ENCODE data around the gene REM2.

DNA sequence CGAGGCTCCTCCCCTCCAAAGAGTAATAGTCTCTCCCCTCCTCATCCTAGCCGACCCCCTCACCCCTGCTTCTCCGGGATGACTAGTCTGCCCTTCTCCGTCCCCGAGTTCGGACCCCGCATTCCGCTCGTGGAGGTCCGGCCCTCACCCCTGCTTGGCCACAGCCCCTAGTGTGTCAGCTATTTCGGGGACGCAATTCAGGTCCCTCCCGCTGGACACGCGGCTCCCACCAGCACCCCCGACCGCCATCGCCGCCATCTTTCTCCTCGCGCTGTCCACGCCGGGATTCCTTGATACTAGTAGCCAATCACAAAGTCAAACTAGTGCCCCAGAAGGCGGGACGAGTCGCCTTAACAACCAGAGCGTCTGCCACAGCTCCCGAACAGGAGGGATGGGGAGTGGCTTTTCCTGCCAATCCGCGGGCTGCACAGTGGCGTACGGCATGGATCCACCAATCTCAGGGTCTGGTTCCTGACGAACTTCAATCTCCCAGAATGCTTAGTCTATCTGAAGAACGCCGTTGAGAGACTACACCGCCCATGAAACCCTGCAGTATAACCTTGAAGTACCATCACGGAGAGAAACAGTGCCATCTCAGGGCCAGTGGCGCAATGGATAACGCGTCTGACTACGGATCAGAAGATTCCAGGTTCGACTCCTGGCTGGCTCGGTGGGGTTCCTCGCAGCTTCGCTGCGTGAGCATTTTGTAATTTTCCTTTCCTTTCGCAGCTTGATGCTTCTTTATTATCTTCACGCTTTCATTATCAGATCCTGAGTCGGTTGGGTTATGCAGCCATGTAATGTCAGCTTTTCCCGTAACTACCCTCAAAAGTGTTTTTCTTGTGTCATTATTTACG lies 46.3 kb downstream of the REM2 start, which contains the start of gene PRMT5:
- TF ChIP-seq, protein P1, sequence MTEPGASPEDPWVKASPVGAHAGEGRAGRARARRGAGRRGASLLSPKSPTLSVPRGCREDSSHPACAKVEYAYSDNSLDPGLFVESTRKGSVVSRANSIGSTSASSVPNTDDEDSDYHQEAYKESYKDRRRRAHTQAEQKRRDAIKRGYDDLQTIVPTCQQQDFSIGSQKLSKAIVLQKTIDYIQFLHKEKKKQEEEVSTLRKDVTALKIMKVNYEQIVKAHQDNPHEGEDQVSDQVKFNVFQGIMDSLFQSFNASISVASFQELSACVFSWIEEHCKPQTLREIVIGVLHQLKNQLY (CRISPR knock-in tag; IDR thresholded peaks at IDR 0.05) = no peak
- no peak for TF ChIP-seq CBFB (CRISPR knock-in tag; IDR thresholded peaks at IDR 0.05; ENCODE audit: low read depth)
- TF ChIP-seq ZNF263 (CRISPR knock-in tag; IDR thresholded peaks at IDR 0.05; ENCODE audit: low read depth) = no peak
- TF ChIP-seq, protein P2, sequence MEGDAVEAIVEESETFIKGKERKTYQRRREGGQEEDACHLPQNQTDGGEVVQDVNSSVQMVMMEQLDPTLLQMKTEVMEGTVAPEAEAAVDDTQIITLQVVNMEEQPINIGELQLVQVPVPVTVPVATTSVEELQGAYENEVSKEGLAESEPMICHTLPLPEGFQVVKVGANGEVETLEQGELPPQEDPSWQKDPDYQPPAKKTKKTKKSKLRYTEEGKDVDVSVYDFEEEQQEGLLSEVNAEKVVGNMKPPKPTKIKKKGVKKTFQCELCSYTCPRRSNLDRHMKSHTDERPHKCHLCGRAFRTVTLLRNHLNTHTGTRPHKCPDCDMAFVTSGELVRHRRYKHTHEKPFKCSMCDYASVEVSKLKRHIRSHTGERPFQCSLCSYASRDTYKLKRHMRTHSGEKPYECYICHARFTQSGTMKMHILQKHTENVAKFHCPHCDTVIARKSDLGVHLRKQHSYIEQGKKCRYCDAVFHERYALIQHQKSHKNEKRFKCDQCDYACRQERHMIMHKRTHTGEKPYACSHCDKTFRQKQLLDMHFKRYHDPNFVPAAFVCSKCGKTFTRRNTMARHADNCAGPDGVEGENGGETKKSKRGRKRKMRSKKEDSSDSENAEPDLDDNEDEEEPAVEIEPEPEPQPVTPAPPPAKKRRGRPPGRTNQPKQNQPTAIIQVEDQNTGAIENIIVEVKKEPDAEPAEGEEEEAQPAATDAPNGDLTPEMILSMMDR (IDR thresholded peaks at IDR 0.05) = no peak
- no peak; the same call in 1 of the 2 replicates for TF ChIP-seq SP1 (CRISPR knock-in tag; conservative IDR thresholded peaks at IDR 0.05)
- TF ChIP-seq JUN (CRISPR knock-in tag; IDR thresholded peaks at IDR 0.05) = no peak
- TF ChIP-seq NR1H2 (CRISPR knock-in tag; IDR thresholded peaks at IDR 0.05) = no peak
- TF ChIP-seq, protein P3, sequence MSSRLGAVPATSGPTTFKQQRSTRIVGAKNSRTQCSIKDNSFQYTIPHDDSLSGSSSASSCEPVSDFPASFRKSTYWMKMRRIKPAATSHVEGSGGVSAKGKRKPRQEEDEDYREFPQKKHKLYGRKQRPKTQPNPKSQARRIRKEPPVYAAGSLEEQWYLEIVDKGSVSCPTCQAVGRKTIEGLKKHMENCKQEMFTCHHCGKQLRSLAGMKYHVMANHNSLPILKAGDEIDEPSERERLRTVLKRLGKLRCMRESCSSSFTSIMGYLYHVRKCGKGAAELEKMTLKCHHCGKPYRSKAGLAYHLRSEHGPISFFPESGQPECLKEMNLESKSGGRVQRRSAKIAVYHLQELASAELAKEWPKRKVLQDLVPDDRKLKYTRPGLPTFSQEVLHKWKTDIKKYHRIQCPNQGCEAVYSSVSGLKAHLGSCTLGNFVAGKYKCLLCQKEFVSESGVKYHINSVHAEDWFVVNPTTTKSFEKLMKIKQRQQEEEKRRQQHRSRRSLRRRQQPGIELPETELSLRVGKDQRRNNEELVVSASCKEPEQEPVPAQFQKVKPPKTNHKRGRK (CRISPR knock-in tag; IDR thresholded peaks at IDR 0.05; ENCODE audit: borderline replicate concordance) = no peak
- TF ChIP-seq, protein P4, sequence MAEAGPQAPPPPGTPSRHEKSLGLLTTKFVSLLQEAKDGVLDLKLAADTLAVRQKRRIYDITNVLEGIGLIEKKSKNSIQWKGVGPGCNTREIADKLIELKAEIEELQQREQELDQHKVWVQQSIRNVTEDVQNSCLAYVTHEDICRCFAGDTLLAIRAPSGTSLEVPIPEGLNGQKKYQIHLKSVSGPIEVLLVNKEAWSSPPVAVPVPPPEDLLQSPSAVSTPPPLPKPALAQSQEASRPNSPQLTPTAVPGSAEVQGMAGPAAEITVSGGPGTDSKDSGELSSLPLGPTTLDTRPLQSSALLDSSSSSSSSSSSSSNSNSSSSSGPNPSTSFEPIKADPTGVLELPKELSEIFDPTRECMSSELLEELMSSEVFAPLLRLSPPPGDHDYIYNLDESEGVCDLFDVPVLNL (CRISPR knock-in tag; IDR thresholded peaks at IDR 0.05; ENCODE audit: borderline replicate concordance, low read depth) = no peak
- no peak for TF ChIP-seq ESRRA (CRISPR knock-in tag; IDR thresholded peaks at IDR 0.05; ENCODE audit: borderline replicate concordance)

Measured in WTC11 (cell line).